H9 (cell line): ENCODE data around the gene FHIT. TPM values are rescaled to one million over a fixed set of nuclear protein-coding genes. Genes with fewer than 3 reads are reported as not detected.

Experiments
- DNase-seq: peaks from one replicate; pipeline ENCODE4 v3.0.0-alpha.2; 2017
- H2AFZ ChIP-seq: one replicate; pipeline ENCODE4 v1.6.1; 2013; ENCODE audit warnings: mild to moderate bottlenecking, low read length, control low read depth, moderate library complexity
- H2AK5ac ChIP-seq: 2 replicates; pipeline ENCODE4 v1.6.1; 2013; ENCODE audit warnings: low read length, control low read depth, mixed read lengths; ENCODE audit not compliant: insufficient read length
- H2BK120ac ChIP-seq: one replicate; pipeline ENCODE4 v1.6.1; 2013; ENCODE audit warnings: low read depth, mild to moderate bottlenecking, low read length, control low read depth, inconsistent platforms; ENCODE audit not compliant: poor library complexity, severe bottlenecking
- H2BK12ac ChIP-seq: 2 replicates; pipeline ENCODE4 v1.6.1; 2013; ENCODE audit warnings: low read length, control low read depth, mixed read lengths, low read depth; ENCODE audit not compliant: insufficient read length
- H2BK15ac ChIP-seq: 2 replicates; pipeline ENCODE4 v1.6.1; 2013; ENCODE audit warnings: low read depth, low read length, control low read depth
- H2BK20ac ChIP-seq: one replicate; pipeline ENCODE4 v1.6.1; 2013; ENCODE audit warnings: low read depth, mild to moderate bottlenecking, low read length, control low read depth, inconsistent platforms; ENCODE audit not compliant: poor library complexity, severe bottlenecking
- H2BK5ac ChIP-seq: 2 replicates; pipeline ENCODE4 v1.6.1; 2013; ENCODE audit warnings: low read length, control low read depth, mixed read lengths; ENCODE audit not compliant: insufficient read length
- H3K14ac ChIP-seq: 2 replicates; pipeline ENCODE4 v1.6.1; 2013; ENCODE audit warnings: low read length, control low read depth; ENCODE audit not compliant: insufficient read depth
- H3K18ac ChIP-seq: 2 replicates; pipeline ENCODE4 v1.6.1; 2013; ENCODE audit warnings: low read depth, mild to moderate bottlenecking, mixed read lengths, low read length, control low read depth; ENCODE audit not compliant: insufficient read length
- H3K23ac ChIP-seq: 2 replicates; pipeline ENCODE4 v1.6.1; 2013; ENCODE audit warnings: low read length, control low read depth, mixed read lengths, low read depth; ENCODE audit not compliant: insufficient read length
- H3K23me2 ChIP-seq: 2 replicates; pipeline ENCODE4 v1.6.1; 2013; ENCODE audit warnings: low read depth, mild to moderate bottlenecking, mixed read lengths, low read length, control low read depth; ENCODE audit not compliant: insufficient read length, poor library complexity, severe bottlenecking
- H3K27ac ChIP-seq: 2 replicates; pipeline ENCODE4 v1.5.1; 2013; ENCODE audit warnings: low read length, control low read depth, mixed read lengths, low read depth; ENCODE audit not compliant: insufficient read length
- H3K27me3 ChIP-seq: 2 replicates; pipeline ENCODE4 v1.6.1; 2013; ENCODE audit warnings: low read length, control low read depth, inconsistent platforms; ENCODE audit not compliant: insufficient read depth
- H3K4ac ChIP-seq: 2 replicates; pipeline ENCODE4 v1.6.1; 2013; ENCODE audit warnings: low read depth, mild to moderate bottlenecking, control low read depth, inconsistent platforms, low read length, moderate library complexity
- H3K4me1 ChIP-seq: 2 replicates; pipeline ENCODE4 v1.6.1; 2013; ENCODE audit warnings: low read length, control low read depth, inconsistent platforms; ENCODE audit not compliant: insufficient read depth
- H3K4me2 ChIP-seq: 2 replicates; pipeline ENCODE4 v1.6.1; 2013; ENCODE audit warnings: low read length, control low read depth, mixed read lengths; ENCODE audit not compliant: insufficient read length, insufficient read depth
- H3K56ac ChIP-seq: 2 replicates; pipeline ENCODE4 v1.6.1; 2013; ENCODE audit warnings: low read depth, mild to moderate bottlenecking, mixed read lengths, low read length, control low read depth; ENCODE audit not compliant: insufficient read length
- H3K79me1 ChIP-seq: 2 replicates; pipeline ENCODE4 v1.6.1; 2013; ENCODE audit warnings: low read depth, mild to moderate bottlenecking, moderate library complexity, low read length, control low read depth, inconsistent platforms; ENCODE audit not compliant: insufficient read depth, poor library complexity, severe bottlenecking
- H3K79me2 ChIP-seq: 2 replicates; pipeline ENCODE4 v1.6.1; 2013; ENCODE audit warnings: low read length, control low read depth, inconsistent platforms; ENCODE audit not compliant: insufficient read depth
- H3K9ac ChIP-seq: 2 replicates; pipeline ENCODE4 v1.6.1; 2013; ENCODE audit warnings: low read length, control low read depth, mixed read lengths; ENCODE audit not compliant: insufficient read length; ENCODE audit errors: extremely low read depth
- H3K9me3 ChIP-seq: one replicate; pipeline ENCODE4 v1.6.1; 2013; ENCODE audit warnings: low read depth, low read length, inconsistent platforms; ENCODE audit not compliant: control insufficient read depth
- H3T11ph ChIP-seq: one replicate; pipeline ENCODE4 v1.6.1; 2013; ENCODE audit warnings: mild to moderate bottlenecking, low read length, control low read depth, inconsistent platforms
- H4K20me1 ChIP-seq: one replicate; pipeline ENCODE4 v1.6.1; 2013; ENCODE audit not compliant: control insufficient read depth, insufficient read length, insufficient read depth
- H4K5ac ChIP-seq: 2 replicates; pipeline ENCODE4 v1.6.1; 2013; ENCODE audit warnings: low read depth, mild to moderate bottlenecking, mixed read lengths, low read length, control low read depth; ENCODE audit not compliant: insufficient read length
- H4K8ac ChIP-seq: replicated peaks from 2 replicates; pipeline ENCODE4 v1.6.1; 2013; ENCODE audit warnings: low read length, control low read depth, mixed read lengths, low read depth; ENCODE audit not compliant: insufficient read length
- H4K91ac ChIP-seq: 2 replicates; pipeline ENCODE4 v1.6.1; 2013; ENCODE audit warnings: low read depth, mild to moderate bottlenecking, moderate library complexity, mixed read lengths, low read length, control low read depth; ENCODE audit not compliant: insufficient read length
- H3K27ac Mint-ChIP-seq, 3 experiments: 2 replicates in 2 of 3; 3 replicates in 1 of 3; pipeline ENCODE4 v1.8.0; 2020 to 2021; ENCODE audit warnings: mixed read lengths in 3 of 3, mild to moderate bottlenecking in 1 of 3, moderate library complexity in 1 of 3
- H3K27me3 Mint-ChIP-seq: 2 replicates; pipeline ENCODE4 v1.8.0; 2021; ENCODE audit warnings: low read depth, mild to moderate bottlenecking, moderate library complexity, mixed read lengths
- H3K36me3 Mint-ChIP-seq, 3 experiments: 2 replicates in 2 of 3; 3 replicates in 1 of 3; pipeline ENCODE4 v1.8.0; 2020 to 2021; ENCODE audit warnings: low read depth in 3 of 3, mixed read lengths in 3 of 3; ENCODE audit not compliant: insufficient read depth in 1 of 3
- H3K4me1 Mint-ChIP-seq, 2 experiments: 2 replicates each; pipeline ENCODE4 v1.8.0; 2020; ENCODE audit warnings: mixed read lengths in 2 of 2
- H3K4me3 Mint-ChIP-seq, 2 experiments: 2 replicates in 1 of 2; 3 replicates in 1 of 2; pipeline ENCODE4 v1.8.0; 2020 to 2021; ENCODE audit warnings: mild to moderate bottlenecking in 2 of 2, mixed read lengths in 2 of 2, moderate library complexity in 1 of 2
- H3K9me3 Mint-ChIP-seq, 2 experiments: 2 replicates in 1 of 2; 3 replicates in 1 of 2; pipeline ENCODE4 v1.8.0; 2020; ENCODE audit warnings: mild to moderate bottlenecking in 2 of 2, mixed read lengths in 2 of 2, moderate library complexity in 1 of 2
- WGBS: extraction: QIAGEN DNeasy Blood & Tissue Kit; methylation state at CpG from one replicate; pipeline ENCODE4 v1.1.7; 2013; ENCODE audit warnings: missing lambda C conversion rate, low lambda C conversion rate, mixed read lengths; ENCODE audit not compliant: insufficient read length; ENCODE audit errors: extremely low coverage; 5-methylcytosine and 5-hydroxymethylcytosine counted together
- total RNA-seq: library from RNA; stranded (reverse); gene quantifications from 2 replicates; pipeline ENCODE4 v1.2.1, GENCODE V29; 2021
- TF ChIP-seq, protein P1 (sequence below): fragments of 200-600 bp; sonication (generic); conservative IDR thresholded peaks from 3 replicates; pipeline ENCODE4 v1.8.0; 2021; ENCODE audit warnings: antibody characterized with exemption, mild to moderate bottlenecking

Gene FHIT
- total RNA-seq, 1 experiment from 2014 or later, result 3.0 TPM

DNA sequence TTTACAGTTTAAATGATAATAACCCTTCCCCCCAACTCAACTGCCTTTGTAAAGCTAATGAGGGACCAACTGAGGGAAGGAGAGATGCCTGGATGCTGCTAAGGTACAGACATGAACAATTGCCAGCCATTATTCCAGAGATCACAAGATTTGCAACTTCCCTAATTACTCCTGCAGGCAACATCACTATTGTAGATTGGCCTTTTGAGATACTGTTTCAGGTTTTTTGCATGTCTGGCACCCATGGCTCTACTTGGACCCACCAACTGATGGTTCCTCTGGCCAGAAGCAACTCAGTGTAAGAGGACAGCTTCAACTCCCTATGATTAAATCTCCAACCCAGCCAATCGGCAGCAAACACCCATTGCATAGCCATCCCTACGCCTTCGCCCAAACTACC is 478.7 kb downstream of the FHIT start:
- peaks cover 30 to 43% (median 33%) of the 10 kb centered on the region in 3 experiments for H3K36me3 Mint-ChIP-seq
- Histone ChIP-seq H3K18ac (no peak overlapping the region), H3K56ac (no peak overlapping the region), H3K79me2 (no peaks in the 10 kb centered on the region), H3K14ac (no peak overlapping the region), H3K9me3 (peaks cover 23% of the 10 kb centered on the region), H2AK5ac (no peak overlapping the region), H3K23ac (no peak overlapping the region), H4K5ac (no peak overlapping the region), H3K9ac (no peak overlapping the region), H4K8ac (no peak overlapping the region), H2BK5ac (no peak overlapping the region), H3K27me3 (no peaks in the 10 kb centered on the region), H2BK120ac (no peak overlapping the region), H3K4ac (no peak overlapping the region), H4K20me1 (no peaks in the 10 kb centered on the region), H3K4me2 (peak overlapping the region; percentile 9), H3K4me1 (peaks cover 20% of the 10 kb centered on the region), H2BK15ac (no peak overlapping the region), H2AFZ (no peak overlapping the region), H4K91ac (no peak overlapping the region), H2BK20ac (no peak overlapping the region), H3K23me2 (no peaks in the 10 kb centered on the region), H3K79me1 (no peaks in the 10 kb centered on the region), H3K27ac (peak overlapping the region; percentile 50), H2BK12ac (no peak overlapping the region), H3T11ph (no peak overlapping the region)
- no CpG with 5 or more reads among the region's 3 CpGs for WGBS
- H3K4me1 Mint-ChIP-seq, result peaks cover 41 to 43% of the 10 kb centered on the region in 2 experiments
- peaks cover 29 to 38% of the 10 kb centered on the region in 2 experiments for H3K9me3 Mint-ChIP-seq
- peak overlapping the region in 1 of 2 experiments; percentile 8; a peak in 2 of 5 replicates for H3K4me3 Mint-ChIP-seq
- TF ChIP-seq, protein P1, sequence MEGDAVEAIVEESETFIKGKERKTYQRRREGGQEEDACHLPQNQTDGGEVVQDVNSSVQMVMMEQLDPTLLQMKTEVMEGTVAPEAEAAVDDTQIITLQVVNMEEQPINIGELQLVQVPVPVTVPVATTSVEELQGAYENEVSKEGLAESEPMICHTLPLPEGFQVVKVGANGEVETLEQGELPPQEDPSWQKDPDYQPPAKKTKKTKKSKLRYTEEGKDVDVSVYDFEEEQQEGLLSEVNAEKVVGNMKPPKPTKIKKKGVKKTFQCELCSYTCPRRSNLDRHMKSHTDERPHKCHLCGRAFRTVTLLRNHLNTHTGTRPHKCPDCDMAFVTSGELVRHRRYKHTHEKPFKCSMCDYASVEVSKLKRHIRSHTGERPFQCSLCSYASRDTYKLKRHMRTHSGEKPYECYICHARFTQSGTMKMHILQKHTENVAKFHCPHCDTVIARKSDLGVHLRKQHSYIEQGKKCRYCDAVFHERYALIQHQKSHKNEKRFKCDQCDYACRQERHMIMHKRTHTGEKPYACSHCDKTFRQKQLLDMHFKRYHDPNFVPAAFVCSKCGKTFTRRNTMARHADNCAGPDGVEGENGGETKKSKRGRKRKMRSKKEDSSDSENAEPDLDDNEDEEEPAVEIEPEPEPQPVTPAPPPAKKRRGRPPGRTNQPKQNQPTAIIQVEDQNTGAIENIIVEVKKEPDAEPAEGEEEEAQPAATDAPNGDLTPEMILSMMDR, result no peak
- peak overlapping the region; percentile 6 to 92 (median 80) for H3K27ac Mint-ChIP-seq
- DNase-seq, result peak; percentile 71
- H3K27me3 Mint-ChIP-seq, result no peaks in the 10 kb centered on the region
